Astrocyte of the hippocampus (primary cell): ENCODE data around the gene STAC2.
A peak's percentile ranks its signal among the peaks of the same experiment; 100 is the strongest.

ENCODE experiments used
- DNase-seq: peaks from one replicate; pipeline ENCODE4 v3.0.0; 2011; ENCODE audit warnings: low read depth, low spot score

Gene STAC2

GRCh38 chr17:39209317-39210092 lies 16.2 kb downstream of the STAC2 start:
- peak; percentile 80 for DNase-seq

- DNase-seq = no peak
These were observed 16.9 kb downstream of the STAC2 start for GRCh38 chr17:39208893-39209292.

GRCh38 chr17:39208136-39208535 lies 17.6 kb downstream of the STAC2 start:
- DNase-seq = no peak

- DNase-seq = no peak
These were observed 20.6 kb downstream of the STAC2 start for GRCh38 chr17:39205112-39205526.

DNA sequence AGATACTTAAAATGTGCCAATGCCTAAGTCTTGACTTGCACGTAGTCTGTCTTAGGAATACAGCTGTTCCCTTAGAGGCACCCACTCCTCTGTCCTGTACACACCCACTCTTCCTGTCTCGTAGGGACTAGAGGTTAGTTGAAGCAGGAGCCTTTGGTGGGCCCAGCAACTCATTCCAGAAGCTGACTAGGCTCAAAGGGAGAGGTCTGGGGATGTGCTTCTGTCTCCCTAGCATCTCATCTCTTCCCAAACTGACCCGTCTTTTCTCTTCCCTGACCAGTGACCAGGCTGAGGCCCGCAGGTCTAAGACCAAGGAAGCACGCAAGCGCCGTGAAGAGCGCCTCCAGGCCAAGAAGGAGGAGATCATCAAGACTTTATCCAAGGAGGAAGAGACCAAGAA lies 21.5 kb downstream of the STAC2 start:
- DNase-seq = no peak

DNA sequence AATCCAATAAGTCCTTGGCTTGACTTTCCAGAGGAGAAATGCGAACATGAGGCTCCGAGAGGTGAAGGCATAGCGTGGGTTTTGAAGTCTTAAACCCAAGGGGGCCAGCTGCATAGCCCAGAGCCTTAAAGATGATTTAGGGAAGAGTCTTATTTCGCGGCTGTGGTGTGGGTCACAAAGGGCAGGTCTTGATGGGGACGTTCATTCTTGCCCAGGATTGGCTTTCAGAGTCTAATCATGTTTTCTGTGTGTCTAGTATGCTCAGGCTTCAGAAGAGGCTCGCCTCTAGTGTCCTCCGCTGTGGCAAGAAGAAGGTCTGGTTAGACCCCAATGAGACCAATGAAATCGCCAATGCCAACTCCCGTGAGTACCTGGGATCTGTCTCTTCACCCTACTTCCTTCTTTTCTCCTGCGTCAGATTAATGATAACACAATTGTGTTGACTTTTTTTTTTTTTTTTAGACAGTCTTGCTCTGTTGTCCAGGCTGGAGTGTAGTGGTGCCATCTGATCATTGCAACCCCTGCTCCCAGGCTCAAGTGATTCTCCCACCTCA lies 24.7 kb downstream of the STAC2 start:
- no peak for DNase-seq

- DNase-seq = no peak
These were observed 25.5 kb downstream of the STAC2 start, which contains the start of gene RPL19 for GRCh38 chr17:39200070-39200879. Gene RPL19, plus strand, starts transcription at chr17:39200283. Its CDS starts 62 bp downstream, at chr17:39200345.

DNA sequence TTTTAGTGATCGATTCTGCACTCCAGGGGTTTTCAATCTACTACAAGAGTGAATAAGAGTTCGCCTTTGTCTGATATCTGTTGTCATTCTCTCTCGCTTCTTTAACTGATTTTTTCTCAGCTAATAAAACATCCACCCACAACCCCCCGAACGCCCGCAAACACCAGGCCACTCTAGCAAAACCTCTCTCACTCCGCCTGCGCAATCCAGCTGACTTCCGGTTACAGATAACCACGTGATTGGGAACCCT lies 26.0 kb downstream of the STAC2 start:
- DNase-seq = peak; percentile 95

- no peak for DNase-seq
These were observed 27.6 kb downstream of the STAC2 start for GRCh38 chr17:39198186-39198566.

DNA sequence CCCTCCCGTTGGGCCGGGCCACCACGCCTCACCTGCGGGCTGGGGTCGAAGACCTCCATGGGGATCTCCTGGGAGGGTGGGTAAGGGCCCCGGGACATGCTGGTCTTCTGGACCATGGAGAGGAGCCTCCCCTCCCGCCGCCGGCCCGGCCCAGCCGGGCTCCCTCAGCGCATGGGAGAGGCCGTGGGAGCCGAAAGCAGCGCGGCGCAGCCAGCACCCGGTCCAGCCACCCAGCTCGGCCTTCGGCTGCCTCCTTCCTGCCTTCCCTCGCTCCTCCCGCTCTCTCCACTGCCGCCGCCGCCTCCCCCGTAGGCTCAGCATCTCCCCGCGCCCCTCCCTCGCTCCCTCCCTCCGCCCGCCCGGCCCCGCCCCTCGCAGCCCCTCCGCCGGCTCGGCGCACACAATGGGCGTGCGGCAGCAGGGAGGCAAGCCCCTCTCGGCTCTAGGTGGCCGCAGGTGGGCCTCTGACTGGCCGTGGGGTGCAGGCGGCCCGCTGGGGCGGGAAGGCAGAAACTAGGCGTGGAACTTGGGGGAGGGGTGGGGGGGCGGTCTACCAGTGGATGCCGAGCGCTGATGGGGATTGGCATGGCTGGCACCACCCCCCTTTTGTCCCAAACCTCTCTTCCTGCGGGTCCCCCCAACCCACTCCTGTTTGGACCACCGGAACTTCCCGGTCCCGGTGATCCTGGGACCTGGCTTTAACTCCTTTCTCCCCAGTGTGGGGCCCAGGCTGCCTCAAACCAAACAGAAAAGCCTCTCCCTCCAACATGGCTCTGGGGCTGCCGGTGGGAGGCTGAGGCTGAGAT lies 28.2 kb downstream of the STAC2 start, which contains the start of gene CACNB1:
CACNB1 (minus strand) TSS at position 290 of the 806 bp plus-strand sequence; CDS start at position 116, 174 bp downstream.
- DNase-seq = peak; percentile 93

DNA sequence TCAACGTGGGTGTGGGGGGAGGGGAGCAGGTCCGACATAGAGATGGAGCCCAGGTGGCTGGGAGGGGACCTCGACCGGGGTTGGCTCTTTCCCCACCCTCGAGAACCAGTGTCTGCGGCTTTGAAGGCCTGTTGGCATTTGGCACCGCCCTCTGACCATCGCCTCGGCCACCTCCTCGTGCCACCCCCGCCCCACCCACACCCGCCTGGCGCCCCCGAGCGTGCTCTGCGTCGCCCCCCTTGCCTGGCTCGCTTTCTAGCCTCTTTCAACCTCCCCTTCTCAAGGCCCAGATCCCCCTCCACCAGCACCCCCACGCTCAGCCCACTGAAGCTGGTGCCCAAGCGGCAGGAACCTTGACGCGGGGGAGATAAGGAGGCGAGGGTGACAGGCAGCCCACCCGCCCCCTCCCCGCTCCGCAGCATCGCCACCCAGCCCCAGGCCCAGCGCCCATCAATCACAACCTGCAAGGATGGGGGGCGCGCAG lies 28.9 kb downstream of the STAC2 start:
- DNase-seq = peak; percentile 59

GRCh38 chr17:39196241-39196807 lies 29.4 kb downstream of the STAC2 start:
- no peak for DNase-seq

DNA sequence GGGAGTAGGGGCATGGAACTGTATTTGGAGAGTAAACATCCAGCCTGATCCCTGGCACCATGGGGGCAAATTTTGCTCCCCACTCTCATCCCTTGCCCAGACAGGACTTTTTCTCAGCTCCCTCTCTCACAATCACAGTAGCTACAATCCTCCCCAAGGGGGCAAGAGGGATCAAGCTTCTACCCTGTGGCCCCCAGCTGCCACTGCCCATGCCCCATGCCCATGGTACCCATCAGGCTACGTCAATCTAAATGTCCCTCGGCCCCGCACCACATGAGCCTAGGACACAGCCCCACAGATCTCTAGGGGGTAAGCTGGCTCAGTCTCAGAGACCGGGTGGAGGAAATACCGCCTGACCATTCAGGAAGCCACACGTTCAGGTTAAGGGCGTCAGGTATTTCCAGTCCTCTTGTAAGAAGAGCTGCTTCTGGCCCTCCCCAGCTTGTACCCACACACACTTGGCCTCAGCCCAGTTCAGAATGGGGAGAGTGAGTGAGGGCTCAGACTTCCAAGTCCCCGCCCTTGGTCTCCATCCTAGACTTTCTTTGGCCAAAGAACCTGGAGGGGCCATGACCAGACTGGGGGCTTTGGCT lies 30.1 kb downstream of the STAC2 start:
- peak; percentile 51 for DNase-seq

GRCh38 chr17:39194985-39195524 lies 30.7 kb downstream of the STAC2 start:
- peak; percentile 51 for DNase-seq

GRCh38 chr17:39194089-39194984 lies 31.4 kb downstream of the STAC2 start:
- DNase-seq = peak; percentile 86

DNA sequence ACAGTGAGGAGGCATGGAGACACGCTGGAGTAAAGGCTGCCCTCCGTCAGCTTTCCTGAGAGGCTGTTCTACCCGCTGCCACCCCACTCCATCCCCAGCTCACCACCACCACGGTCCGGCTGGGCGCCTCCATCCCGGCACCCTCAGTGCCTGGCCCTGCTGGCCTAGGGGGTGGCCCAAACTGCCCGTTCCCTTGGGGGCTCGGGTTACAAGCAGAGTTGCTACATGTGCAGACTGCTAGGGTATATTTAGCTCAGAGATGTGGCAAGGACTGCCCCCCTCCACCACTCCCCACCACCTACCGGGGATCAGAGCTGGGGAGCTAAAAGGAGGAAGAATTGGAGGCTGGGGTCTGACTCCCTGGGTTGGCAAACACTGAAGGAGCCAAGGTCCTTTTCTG lies 32.4 kb downstream of the STAC2 start:
- no peak for DNase-seq

GRCh38 chr17:39192901-39193300 lies 32.8 kb downstream of the STAC2 start:
- DNase-seq = no peak

DNA sequence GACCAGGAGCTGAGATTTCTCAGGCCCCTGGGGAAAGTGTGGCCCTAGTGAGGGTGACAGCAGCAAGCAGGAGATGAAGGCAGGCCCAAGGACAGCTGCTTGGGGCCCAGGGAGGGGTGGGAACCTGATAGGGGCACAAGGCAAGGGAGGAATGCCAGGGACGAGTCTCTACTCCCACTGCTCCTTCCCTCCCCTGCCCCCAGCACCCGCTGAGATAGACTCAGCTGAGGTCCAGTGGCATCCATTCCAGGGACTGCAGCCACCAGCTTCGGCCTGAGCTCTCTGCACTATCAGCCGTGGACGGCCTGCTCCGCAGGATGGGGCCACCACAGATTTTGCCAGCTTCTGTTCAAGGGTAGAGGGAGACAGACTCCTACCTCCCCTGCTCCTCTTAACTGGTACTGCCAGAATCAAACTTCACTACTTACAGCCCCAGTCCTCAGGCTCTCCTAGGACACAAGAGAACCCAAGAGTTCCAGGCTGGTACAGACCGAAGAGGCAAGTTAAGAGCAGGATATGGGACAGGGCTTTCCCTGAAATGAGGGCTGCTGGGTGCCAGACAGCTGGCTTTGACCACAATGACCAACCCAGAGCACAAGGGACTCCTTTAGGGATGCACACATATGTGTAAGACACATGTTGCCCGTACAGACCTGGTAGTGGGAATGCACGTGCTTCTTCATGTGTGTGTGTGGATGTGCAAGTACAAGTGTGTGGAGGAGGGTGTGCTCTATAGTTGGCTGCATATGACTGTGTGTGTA lies 33.8 kb downstream of the STAC2 start:
- no peak for DNase-seq
